RPMI8226 (cell line): ENCODE data around the gene ABCC3.

Experiments
- DNase-seq: peaks from one replicate; pipeline ENCODE4 v3.0.0-alpha.2; 2015

ABCC3 gene

GRCh38 chr17:50672071-50672470 is 37.4 kb downstream of the ABCC3 start:
- DNase-seq = no peak

- DNase-seq = no peak
Observed at GRCh38 chr17:50672831-50673551, 38.3 kb downstream of the ABCC3 start.

DNA sequence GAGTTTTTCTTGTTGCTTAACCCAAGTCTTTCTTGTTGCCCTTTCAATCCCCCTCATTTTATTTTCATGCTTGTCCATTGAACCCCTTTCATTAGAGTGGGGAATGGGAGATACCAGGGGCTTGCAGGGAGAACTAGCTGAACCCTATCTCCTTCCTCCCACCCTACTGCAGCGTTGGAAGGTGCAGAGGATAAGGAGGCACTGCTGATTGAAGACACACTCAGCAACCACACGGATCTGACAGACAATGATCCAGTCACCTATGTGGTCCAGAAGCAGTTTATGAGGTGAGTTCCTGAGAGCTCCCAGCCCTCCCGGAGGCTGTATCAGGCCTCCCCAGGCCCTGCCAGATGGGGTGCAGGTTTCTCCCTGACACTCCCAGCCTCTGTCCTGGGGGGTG is 40.5 kb downstream of the ABCC3 start:
- DNase-seq = no peak

GRCh38 chr17:50675627-50676026 is 40.9 kb downstream of the ABCC3 start:
- DNase-seq = no peak

DNA sequence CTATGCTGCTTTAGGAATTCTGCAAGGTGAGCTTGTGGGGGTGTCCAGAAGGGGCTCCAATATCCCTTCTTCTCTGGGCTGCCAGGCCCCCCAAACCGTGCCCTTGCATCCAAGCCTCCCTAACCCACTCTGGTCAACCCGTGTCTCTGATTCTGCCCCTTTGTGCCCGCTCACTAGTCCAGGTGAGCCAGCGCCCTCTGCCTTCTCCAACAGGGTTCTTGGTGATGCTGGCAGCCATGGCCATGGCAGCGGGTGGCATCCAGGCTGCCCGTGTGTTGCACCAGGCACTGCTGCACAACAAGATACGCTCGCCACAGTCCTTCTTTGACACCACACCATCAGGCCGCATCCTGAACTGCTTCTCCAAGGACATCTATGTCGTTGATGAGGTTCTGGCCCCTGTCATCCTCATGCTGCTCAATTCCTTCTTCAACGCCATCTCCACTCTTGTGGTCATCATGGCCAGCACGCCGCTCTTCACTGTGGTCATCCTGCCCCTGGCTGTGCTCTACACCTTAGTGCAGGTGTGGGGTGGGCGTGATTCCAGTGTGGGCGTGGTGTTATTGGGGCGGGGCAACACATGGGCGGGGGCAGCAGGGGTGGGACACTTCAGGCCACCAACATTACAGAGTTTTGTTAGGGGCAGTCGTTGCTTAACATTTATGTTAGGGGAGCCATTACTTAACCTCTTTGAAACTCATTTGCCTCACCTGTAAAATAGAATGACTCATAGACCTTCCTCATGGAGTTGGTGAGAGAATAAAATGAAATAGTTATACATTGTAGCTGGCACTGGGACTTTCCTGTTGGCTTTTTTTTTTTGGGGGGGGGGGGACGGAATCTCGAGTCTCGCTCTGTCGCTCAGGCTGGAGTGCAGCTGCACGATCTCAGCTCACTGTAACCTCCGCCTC is 41.6 kb downstream of the ABCC3 start:
- no peak for DNase-seq

GRCh38 chr17:50677851-50678375 is 43.2 kb downstream of the ABCC3 start:
- no peak for DNase-seq

DNA sequence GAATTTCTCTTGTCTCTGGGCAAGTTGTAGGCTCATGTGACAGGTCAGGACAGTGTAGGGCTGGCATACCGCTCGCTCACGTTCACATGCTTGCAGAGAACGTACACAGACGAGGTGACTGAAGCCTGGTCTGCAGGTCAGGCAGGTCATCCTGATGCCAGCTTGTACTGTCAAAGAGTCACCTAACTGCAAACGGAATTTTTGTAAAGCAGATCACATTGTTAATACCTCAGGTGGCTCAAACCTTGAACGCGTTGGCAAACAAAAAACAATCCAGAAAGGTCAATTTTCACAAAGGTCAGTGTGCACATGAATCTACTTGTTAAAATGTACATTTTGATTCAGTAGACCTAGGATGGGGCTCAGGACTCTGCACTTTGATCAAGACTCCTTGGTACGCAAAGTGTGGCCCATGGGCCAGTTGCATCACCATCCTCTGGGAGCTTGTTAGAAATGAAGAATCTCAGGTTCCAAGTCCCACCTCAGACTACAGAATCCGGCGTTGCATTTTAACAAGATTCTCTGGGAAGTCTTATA is 44.4 kb downstream of the ABCC3 start:
- DNase-seq = no peak

DNA sequence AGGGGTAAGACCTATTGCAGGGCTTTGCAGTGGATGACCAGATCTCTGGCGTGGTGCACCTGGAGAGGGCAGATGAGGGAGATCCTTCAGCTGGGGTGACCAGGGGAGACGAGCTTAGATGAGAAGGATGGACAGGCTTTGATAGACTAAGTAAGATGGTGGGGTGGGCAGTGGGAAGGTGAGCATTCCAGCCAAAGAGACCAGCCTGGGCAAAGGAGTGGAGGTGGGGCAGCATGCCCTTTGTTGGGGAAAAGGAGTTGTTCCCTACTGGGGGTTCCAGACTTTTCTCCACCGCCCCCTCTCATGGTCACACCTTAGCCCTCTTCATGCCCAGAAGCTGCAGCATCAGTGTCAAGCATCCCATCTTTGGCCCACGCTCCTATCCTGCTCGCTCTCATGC is 45.4 kb downstream of the ABCC3 start:
- no peak for DNase-seq

DNA sequence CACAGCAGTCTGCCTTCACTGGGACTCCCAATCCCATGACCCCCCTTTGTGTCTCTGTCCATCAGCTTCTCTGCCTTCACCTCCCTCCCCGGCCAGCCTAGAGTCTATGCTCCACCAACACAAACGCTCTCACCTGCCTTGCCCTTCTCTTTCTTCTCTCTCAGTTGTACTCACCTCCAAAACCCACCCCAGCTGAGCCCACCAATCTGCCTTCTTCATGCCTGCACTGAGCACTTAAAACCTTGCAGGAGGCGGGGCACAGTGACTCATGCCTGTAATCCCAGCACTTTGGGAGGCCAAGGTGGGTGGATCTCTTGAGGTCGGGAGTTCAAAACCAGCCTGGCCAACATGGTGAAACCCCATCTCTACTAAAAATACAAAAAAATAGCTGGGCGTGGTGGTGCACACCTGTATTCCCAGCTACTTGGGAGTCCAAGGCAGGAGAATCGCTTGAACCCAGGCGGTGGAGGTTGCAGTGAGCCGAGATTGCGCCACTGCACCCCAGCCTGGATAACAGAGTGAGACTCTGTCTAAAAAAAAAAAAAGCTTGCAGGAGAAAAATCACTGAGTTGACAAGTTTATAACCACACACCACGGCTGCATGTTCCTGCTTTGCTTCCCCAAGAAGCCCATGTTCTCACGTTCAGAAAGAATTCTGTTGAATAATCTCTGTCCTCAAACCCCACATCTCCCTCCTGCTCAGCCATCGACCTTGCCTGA is 46.0 kb downstream of the ABCC3 start:
- peak; percentile 48 for DNase-seq

GRCh38 chr17:50681263-50682200 is 46.9 kb downstream of the ABCC3 start:
- DNase-seq = peak; percentile 53

DNA sequence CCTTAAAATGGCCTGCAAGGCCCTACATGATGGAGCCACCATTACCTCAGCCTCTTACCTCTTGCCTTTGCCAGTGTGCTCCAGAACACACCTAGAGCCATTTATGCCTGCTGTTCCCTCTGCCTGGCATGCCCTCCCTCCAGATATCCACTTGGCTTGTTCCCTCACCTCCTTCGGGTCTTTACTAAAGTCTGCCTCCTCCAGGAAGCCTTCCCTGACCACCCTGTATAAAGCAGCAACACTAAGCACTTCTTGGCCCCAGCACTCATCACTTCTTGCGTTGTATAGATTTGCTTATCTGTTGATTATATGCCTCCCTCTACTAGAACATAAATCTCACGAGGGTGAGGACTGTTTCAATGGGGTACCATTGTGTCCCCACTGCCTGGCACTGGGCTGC is 47.8 kb downstream of the ABCC3 start:
- DNase-seq = no peak

DNA sequence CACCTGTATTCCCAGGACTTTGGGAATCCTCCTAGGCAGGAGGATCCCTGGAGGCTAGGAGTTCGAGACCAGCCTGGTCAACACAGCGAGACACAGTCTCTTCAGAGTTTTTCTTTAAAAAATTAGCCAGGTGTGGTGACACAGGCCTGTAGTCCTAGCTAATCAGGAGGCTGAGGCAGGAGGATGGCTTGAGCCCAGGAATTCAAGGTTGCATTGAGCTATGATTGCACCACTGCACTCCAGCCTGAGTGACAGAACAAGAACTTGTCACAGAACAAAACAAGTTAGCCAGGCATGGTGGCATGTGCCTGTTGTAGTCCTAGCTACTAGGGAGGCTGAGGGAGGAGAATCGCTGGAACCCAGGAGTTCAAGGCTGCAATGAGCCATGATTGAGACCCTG is 48.3 kb downstream of the ABCC3 start:
- no peak for DNase-seq

GRCh38 chr17:50683434-50684287 is 49.0 kb downstream of the ABCC3 start:
- no peak for DNase-seq

DNA sequence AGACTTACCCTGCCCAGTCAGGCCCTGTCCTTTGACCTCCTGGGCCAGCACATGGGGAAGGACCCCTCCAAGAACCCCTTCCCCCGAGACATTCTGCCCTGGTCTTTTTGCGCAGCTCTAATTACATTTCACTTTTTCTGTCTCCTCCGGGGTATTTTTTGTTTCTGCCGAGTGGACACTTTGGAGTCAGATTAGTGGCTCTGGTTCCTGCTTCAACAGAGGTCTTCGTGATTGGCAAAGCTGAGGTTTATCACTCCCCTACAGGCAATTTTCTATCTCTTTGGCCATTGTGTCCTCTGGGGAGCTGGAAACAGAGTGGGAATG is 49.6 kb downstream of the ABCC3 start:
- no peak for DNase-seq

GRCh38 chr17:50684612-50685333 is 50.1 kb downstream of the ABCC3 start:
- DNase-seq = no peak

DNA sequence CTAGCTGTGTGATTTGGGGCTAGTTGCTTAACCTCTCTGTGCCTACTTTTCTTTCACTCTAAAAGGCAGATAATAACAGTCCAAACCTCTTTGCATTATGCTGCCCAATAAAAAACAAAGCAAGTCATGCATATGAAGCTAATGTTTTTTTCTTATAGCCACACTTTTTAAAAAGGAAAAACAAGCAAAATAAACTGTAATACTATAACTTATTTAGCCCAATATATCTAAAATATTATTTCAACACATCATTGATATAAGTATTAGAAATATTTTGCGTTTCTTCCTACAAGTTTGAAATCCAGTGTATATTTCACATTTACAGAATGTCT is 50.6 kb downstream of the ABCC3 start:
- DNase-seq = no peak

GRCh38 chr17:50685691-50686493 is 51.2 kb downstream of the ABCC3 start:
- no peak for DNase-seq

DNA sequence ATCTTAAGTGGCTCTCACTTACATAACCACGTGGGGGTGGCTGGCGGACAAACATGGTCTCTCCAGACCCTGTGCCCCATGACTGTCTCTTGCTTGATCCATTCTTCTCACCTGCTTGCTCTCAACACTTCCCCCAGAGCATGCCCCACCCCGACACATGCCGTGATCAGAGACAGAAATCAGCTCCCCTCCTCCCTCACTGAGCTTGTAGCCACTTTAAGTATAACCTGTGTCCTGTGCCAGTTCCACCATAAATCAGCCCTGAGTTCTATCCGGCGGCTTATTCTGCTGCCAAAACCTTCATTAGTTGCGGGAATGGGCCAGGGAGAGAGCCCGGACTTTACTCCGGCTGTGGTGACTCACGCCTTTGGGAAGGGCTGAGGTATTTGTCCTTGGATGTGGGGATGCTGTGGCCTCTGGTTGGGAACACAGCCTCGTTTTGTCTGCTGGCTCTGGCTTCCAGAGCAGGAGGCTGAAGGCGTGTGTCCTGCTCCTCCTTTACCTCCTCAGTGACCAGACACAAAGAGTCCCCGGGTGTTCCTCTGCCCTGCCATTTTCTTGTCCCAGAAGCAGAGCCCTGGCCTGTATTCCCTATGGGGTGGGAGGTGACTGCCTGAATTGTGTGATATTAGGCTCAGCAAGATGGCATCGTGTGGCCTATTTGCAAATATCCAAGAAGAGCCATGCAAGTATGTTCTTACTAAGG is 52.0 kb downstream of the ABCC3 start:
- DNase-seq = no peak
